CD4-positive, alpha-beta T cell treated with Interleukin-4 for 1 hour (primary cell): ENCODE results near the gene IMPG2.

Source experiments
- DNase-seq, 2 donors: peaks; one replicate each; pipeline ENCODE4 v3.0.0-alpha.2; 2020 to 2022

IMPG2 gene

DNA sequence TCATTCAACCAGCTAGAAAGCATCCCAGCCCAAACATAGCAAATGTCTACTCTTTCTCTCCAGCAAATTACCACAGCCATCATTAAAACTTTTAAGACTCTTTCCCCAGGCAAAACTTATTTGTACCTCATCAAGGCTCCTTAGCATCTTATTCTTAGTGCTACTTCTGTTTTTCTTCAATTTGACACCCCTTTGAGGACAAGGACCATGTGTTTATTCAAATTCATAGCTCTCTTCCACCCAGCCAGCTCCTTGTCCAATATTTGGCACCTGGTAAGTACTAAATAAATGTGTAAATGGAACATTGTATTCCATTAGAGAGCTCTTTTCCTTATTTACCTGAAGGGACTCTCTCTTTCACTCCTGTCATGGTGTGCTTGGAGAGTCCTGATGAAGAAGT, 89.8 kb downstream of the IMPG2 start:
- no peak for DNase-seq

DNA sequence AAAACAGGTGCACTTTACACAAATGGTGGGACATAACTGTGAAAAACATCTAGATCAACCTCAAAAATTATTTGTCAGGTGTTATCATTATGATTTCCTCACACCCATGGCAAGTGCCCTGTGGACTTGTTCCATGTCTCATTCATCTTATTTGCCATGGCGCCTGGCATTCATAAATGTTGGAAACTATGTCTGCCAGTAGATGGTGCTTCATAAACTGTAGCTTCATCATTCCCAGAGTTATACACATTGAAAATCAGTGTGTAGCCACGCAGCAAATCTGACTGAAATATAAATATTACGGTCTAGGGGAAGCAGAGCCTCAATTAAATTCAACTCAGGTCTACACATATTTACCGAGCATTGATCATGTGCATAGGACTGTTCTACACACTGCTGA, 90.7 kb downstream of the IMPG2 start:
- no peak for DNase-seq

DNA sequence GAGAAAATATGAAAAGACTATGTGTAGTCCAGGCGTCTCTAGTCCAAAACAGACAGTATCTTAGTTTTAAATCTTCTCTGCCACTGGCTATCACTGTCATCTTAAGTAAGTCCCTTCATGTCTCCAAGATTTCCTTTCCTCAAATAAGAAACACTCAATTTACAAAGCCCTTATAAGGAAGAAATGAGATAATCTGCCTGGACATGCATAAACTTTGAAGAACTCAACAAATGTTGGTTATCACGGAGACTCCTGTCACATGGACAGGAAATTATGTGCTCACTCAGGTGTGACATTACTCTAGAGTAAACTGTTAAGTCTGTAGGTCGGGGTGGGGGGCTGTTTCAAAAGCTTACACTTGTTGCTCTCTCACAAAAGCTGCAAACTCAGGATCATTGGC, 91.9 kb downstream of the IMPG2 start:
- no peak for DNase-seq

DNA sequence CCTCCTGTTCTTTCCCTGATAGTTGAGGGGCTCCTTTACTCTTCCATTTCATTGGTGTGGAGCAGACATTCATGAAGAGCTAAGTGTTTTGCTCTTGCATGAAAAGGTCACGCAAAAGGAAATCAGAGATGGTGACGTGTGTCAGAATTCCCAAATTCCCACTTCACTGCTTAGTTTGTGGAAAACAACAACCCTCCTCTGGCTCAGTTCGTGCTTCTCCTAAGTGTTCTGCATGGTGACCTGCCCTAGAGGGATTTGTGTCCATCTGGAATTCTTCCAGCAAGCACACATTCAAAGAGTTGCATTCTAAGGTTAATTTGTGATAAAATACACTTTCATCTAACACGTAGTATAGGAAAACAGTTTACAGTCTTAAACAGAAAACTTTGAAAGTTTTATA, 95.6 kb downstream of the IMPG2 start:
- DNase-seq, result no peak

DNA sequence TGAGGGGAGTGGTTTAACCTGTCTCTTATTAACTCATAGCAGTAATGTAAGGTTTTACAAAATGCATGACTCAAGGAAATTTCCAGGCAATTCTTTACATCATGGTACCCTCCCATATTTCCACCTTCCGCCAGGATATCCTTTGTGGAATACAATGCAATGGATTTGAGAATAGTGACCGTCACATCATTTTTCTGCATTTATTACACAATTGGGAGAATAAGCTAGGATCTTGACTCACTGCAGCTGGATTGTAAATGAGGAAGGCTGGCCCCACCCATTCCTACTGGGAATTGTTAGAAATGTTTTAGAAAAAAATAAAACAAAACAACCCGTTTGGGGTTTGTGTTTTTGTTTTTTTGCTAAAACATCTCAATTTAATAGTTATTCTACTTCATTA, 97.4 kb downstream of the IMPG2 start:
- DNase-seq, result no peak

DNA sequence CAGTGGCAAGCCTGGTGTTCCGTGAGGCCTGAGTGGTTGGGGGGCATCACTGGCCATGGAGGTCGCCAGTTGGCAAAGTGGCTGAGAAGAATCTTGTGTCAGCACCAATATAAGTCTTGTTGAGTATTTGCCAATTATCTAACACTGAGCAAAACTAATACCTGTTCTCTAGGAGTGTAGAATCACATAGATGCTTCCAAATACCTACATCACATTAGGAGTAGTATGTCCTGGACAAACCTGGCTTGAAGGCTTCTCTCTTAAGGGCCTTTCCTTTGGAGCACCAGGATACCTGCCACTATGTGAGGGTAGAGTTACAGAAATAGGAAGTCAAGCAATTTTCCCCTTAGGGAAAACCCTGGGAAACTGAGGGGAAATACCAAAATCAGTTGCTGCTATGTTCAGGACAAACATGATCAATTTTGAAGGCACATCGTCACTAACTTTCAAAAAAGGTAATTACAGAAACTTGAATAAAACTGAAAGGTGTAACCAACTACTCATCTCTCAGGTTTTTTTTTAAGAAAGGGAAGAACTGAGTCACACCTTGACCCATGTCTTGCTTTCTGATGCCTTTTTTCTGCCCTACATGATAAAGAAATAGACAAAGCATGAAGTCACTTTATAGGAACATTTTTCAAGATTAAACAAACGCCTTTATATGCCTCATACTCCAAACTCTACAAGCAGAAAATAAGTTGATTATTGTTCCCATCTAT, 100.4 kb downstream of the IMPG2 start:
- DNase-seq, result no peak

DNA sequence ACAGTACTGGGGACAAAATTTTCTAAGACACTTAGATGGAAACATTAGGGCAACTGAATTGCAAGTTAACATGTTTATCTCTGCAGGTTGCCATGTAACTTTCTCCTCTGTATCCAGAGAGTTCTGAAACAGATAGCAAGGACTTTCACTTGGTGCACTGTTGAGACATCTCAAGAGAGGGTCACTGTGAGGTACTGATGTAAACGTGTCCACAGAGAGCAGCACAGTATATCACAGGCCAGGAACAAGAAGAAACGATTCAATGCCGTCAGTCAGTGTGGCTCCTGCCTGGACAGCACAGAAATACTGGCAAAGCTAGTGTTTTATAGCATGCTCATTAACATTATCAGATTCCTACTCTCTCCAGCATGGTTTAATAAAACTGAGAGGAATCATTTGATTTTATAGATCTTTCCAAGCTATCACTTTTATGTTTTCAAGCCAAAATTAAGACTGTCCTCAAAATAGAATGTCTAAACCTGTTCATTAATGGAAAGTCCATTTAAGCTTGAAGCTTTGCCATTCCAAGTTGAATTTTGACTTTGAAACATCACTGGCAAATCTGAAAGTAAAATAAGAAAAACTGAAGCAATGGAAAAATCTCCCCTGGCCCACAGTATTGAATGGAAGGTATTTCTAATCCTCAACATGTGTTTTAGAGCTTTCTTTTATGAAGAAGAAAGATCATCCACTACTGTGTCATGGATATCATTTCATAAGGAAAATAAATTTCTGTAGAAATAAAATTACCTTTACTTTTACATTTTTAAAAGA, 102.7 kb downstream of the IMPG2 start:
- DNase-seq, result no peak

DNA sequence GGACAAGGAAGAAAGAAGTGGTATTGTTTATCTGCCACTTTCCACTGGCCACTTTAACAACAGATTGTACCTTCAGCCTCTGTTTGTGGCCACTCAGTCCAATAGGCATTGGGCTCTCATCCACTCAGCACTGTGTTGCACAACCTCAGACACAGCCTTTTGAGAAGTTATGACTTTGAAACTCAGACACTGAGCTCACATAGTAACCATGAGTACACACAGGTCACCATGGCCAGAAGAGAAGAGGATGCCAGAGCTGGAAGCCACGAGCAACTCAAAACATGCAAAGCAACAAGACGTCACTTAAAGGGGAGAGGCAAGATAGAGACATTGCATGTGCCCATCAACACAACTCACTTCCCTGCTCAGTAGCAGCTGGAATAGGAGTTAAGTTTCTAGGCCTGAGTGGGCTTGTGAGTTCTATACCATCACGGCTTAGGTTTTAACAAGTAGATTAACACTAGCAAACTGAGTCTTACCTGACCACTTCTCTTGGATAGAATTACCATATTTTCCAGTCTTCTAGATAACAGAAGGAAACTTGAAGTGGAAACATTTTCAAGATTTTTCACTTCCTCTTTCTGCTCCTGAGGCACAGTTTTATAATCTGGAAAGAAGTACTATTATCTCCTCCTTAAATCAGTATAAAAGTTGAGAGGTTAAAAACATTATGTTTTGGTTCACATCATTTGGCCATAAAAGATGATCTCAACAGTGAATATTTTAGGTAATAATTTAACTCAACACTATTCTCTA, 103.5 kb downstream of the IMPG2 start:
- no peak for DNase-seq

DNA sequence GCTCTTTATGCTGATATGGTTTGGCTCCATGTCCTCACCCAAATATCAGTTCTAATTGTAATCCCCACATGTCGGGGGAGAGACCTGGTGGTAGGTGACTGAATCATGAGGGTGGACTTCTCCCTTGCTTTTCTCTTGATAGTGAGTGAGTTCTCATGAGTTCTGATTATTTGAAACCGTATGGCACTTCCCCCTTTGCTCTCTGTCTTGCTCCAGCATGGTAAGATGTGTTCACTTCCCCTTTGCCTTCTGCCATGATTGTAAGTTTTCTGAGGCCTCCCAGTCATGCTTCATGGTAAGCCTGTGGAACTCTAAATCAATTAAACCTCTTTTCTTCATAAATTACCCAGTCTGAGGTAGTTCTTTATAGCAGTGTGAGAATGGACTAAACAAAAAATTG, 107.6 kb downstream of the IMPG2 start:
- no peak for DNase-seq

DNA sequence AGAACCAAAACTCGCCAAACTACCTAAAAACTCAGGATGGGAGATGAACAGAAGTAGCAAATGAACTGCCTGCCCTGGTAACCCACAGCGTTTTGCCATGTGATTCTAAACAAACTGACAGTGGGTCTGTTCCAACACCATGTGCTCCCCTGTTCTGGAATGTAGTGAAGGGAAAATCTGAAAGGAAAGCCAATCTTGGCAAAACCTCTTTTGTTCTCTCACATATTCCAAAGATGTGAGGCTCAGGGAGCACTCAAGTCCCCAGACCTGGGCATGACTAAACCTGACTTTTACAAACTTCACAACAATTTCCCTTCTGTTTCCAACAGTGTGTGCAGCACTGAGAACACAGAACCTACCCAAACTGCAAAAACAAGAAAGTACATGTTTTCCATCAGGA, 116.1 kb downstream of the IMPG2 start:
- no peak for DNase-seq

DNA sequence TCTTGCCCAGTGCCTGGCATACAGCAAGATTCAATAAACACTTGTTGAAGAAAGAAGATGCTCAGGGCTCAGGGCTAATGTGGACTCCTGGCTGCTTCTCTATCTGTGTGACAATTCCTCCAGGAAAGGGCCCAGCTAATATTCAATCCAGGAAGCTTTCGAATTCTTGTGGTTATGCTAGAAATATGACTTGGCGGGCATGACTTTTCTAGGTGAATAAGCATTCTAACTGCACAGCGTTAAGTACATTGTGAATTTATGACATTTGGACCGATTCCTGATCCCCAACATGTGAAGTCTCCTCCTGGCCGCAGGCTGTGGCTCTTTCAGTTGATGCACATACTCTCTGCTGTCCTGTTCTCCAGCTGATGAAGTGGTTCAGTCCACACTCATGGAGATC, 117.0 kb downstream of the IMPG2 start:
- no peak for DNase-seq

DNA sequence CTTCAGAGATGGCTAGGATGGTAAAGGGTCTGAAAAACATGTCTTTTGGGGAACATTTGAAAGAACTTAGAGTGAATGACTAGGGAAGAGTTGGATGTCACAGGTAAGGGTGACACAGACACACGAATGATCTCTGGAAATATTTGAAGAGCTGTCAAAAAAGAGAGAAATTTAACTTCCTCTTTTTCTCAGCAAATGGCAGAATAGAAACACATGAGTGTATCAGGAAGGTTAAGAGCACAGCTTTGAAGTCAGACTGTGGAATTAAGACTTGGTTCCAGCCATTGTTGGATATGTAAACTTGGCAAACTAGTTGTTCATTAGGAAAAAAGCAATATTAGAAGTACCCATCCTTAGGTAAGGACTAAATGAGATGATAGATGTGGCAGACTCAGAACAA, 117.7 kb downstream of the IMPG2 start:
- no peak for DNase-seq

DNA sequence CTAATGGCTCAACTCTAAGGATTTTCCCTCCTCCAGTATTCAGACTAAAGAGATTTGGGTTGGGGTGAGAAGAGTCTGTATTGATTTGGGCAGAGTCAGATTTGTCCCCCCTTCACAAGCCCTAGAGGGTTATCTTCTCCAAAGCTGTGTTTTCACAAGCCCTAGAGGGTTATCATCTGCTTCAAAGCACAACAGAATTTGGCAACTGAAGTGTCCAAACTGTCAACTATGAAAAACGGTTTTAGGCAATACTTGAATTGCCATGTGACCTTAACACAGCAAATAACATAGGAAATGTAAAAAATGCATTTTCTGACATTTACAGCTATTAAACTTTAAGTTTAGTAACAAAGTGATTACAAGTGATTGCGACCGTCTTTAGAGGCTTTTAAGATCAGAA, 119.9 kb downstream of the IMPG2 start:
- no peak for DNase-seq

DNA sequence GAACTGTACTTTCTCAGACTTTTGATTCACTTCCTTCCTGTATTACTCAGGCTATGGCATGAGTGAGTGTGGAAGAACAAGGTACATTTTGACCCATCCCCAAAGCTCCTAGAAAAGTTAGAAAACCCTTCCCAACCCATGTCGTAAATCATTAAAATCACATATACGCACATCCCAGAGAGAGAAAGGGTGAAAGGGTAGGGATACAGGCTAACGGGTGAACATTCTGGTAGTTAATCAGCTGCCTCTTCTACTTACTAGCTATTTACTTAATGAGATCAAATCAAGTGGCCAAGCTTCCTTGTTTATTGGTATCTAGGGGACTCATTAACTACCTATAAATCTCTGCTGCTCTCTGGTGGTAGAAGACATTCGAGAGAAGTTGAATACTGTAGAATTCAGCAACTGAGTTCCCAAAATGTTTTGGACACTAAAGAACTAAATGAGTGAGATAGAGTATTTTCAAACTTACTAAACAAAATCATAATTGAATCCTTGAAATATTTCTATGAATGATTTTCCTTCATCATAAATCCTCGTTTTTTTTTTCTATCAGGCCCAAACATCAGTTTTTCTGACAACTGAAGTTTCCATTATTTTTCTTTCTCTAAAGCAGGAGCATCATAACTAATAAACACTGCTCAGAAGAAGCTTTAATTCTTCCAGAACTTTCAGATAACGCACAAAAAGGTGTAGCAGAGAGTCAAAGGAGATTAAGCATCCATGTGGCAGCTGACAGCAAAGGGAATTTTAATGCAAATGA, 124.2 kb downstream of the IMPG2 start:
- no peak for DNase-seq

DNA sequence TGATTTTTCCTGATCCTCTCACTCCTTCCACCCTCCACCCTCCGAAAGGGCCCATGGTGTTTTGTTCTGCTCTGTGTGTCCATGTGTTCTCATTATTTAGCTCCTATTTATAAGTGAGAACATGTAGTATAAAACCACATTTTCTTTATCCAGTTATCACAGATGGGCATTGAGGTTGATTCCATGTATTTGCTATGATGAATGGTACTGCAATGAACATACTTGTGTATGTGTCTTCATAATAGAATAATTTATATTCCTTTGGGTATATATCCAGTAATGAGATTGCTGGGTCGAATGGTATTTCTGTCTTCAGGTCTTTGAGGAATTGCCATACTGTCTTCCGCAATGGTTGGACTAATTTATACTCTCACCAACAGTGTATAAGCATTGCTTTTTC, 126.0 kb downstream of the IMPG2 start:
- no peak for DNase-seq

DNA sequence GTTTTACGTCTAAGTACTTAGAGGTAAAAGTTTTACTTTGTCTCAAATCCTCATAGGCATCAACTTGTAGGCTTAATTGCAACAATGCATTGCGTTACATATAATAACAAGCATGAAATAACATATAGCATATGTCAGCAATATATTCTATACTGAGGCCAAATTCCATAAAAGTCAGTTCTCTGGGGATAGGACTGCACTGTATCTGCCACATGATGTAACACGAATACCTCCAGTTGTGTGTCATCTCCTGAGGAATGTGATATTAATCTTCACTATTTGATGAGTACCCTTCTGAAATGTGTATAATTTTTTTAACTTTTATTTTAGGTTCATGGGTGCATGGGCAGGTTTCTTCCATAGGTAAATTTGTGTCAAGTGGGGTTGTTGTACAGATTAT, 126.4 kb downstream of the IMPG2 start:
- DNase-seq, result no peak

DNA sequence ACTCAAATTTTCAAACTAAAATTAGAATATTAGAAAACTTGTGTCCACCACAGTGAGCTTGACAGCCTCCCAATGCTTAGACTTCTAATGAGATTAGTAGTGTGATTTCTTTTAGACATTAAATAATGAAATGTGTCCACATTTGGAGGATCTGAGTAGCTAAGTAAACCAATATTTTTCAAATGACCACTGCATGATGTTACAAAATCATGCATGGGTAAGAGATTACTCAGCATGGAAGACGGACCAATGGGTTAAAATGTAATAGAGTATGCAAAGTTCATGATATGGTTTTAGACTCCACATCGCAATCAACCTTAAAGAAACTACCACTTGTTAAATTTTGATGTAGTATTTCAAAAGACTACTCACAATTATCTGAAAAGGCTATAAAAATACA, 130.6 kb downstream of the IMPG2 start:
- no peak for DNase-seq

DNA sequence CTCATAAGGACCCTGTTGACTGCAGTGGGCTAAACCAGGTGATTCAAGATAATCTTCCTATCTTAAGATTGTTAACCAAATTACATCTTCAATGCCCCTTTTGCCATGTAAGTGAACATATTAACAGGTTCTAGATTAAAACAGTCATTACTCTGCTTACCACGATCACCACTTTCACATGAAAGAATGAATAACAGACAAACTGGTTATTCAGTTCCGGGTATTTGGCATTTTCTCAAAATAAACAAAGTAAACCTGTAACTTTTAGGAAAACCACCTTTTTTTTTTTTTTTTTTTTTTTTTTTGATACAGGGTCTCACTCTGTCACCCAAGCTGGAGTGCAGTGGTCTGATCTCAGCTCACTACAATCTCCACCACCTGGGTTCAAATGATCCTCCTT, 131.2 kb downstream of the IMPG2 start:
- DNase-seq, result no peak

DNA sequence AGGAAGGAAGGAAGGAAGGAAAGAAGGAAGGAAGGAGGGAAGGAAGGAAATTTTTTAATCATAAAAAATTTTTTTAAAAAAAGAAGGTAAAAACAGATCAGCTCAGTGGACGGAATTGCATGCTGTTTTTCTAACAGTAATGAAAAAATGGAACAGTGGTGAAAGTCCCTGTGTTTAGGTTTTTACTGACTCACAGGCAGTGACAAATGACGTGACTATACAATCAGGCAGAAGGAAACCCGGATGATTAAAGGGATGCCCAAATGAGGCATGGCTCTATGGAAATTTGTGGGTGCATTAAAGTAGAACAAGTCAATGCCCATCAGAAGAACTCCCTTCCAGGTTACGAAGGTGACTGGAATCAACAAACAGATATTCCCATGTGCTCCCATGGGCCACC, 135.0 kb downstream of the IMPG2 start:
- no peak for DNase-seq

DNA sequence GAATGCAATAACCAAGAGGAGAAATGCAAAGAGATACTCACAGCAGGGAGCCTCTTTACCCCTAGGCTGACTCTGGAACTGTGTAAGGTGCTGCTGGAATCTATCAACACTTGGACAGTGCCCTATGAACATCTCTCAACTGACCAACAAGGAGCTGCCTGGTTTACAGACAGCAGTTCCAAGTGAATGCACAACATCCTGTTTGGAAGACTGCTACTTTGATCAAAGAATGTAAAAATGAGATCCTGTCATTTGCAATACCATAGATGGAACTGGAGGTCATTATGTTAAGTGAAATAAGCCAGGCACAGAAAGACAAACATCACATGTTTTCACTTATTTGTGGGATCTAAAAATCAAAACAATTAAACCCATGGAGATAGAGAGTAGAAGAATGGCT, 136.3 kb downstream of the IMPG2 start:
- no peak for DNase-seq

DNA sequence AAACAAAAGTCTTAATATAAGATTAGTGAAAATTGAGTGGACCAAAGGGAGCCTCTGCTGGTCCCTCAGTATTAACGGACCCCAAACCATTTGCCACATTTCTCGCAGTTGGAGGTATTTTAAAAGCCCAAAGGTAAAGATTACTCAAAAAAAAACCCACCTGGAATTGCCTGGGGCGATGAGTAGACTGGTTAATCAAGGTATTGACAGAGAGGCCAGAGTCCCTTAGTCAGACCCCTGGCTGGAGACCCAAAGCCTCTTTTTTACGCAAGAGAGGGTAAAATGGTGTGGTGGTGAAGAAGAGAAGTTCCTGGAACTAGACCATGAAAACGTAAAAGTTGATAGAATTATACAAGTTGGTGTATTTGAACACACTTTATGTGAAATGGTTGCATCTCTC, 137.2 kb downstream of the IMPG2 start:
- no peak for DNase-seq

DNA sequence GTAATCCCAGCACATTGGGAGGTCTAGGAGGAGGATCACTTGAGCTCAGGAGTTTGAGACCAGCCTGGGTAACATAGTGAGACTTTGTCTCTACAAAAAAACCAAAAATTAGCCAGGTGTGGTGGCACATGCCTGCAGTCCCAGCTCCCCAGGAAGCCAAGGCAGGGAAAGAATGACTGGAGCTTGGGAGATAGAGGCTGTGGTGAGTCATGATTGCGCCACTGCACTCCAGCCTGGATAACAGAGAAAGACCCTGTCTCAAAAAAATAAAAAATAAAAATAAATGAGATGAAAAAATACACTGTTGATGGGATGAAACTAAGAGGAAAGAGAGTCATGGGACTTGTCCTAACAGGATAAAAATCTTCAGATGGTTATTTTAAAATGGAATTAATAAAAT, 137.6 kb downstream of the IMPG2 start:
- DNase-seq, result no peak

DNA sequence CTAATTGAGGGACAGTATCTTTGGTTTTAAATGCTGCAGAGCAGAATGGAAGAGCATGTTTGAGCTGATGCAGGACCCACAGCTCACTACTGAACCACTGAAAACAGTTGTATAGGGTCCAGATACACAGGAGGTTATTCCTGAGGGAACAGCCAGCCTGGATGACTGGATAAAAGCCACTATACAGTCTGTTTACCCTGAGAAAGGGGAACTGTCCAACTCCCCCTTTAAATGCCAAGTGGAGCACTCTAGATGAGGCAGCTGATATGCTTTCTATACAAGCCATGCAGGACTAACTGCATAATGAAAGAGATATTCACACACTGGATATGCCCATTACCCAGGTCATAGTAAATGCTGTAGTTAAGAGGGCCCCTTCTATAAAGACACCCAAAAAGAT, 138.6 kb downstream of the IMPG2 start:
- no peak for DNase-seq
